Measurements from ENCODE around the gene CCNK.

The CCNK gene

GRCh38 chr14:99556134-99556791 lies 75.1 kb downstream of the CCNK start:
- DNase-seq, result no peak

GRCh38 chr14:99559286-99559990 lies 78.2 kb downstream of the CCNK start:
- no peak for DNase-seq

- DNase-seq, result no peak
Measured at GRCh38 chr14:99560403-99560802, 79.2 kb downstream of the CCNK start.

GRCh38 chr14:99560922-99561683 lies 79.9 kb downstream of the CCNK start:
- no peak for DNase-seq

- no peak for DNase-seq
Measured at GRCh38 chr14:99561864-99562263, 80.7 kb downstream of the CCNK start.
